Activated CD4-positive, CD25-positive, alpha-beta regulatory T cell treated with anti-CD3 and anti-CD28 coated beads, Interleukin-2, amount 50 U/mL, for 24 hours (primary cell): ENCODE data around the gene ANKRD13B.

Experiments used
- ATAC-seq, 2 donors: fragments of 150-1000 bp; cut with Tn5 transposase; one replicate each; pipeline ENCODE4 v1.10.0; 2021; ENCODE audit warnings: mild to moderate bottlenecking in 1 of 2, moderate library complexity in 1 of 2

Gene ANKRD13B

GRCh38 chr17:29583324-29584248, 9.3 kb upstream of the ANKRD13B start:
- ATAC-seq = no peak

GRCh38 chr17:29584452-29585079, 8.4 kb upstream of the ANKRD13B start:
- ATAC-seq = no peak

DNA sequence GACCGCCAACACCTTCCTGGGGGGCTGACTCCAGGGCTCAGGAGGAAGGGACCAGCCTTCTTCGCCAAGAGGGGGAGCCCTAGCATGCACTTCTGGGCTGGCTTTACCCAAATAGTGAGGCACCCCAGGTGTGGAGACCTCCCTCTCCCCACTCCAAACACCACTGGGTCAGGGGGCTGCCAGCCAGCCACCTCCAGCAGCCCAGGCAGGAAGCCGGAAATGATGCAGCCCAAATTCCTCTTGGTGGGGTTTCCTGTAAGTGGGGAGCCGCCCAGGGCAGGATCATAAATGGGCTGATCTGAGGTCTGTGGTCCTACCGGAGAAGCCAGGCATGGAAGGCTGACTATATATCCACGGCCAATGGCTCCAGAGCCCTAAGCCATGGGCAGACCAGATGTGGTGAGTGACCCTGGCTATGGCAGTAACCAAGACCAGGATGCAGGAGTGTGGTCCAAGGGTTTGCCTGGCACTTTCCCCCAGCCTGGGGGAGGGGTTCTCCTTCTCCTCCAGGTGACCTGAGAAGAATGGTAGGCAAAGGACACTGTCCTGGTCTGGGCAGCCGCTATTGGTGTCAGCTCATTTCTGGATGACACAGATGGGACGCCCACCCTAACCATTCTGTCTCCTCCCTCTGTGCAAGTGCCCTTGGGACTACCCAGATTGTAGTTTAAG, 7.7 kb upstream of the ANKRD13B start:
- ATAC-seq = no peak

DNA sequence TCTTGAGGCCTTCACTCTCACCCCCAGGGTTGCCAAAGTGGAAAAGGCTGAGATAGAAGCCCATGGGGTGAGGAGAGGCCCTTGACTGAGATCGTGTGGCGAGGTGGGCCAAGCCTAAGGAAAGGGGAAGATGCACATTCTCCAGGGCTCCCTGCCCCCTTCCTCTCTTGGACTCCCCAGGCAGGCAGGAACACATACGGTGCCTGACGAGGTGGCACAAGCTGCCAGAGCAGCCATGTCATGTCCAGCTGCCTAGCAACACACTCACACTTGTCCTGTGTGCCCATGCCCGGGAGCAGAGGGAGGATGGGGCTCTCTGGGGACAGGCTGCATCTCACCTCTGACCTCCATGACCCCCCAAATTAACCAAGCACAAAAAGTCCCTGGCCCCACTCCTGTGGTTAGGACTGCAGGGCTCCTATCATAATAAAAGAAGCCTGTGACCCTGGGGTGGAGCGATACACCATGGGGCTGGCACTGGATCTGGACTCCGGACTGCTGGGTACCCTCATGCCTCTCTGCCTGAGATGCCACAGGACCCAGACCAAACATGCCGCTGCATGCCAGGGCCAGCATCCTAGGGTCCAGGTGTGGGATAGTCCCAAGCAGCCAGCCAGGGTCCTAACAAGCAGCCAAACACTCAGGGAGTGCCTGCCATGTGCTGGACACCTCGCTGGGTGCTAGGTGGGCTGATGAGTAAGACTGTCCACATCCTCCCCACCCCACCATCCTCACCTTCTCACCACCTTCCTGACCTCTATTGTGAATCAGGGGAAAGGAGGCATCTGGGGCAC, 6.1 kb upstream of the ANKRD13B start:
- ATAC-seq = no peak

GRCh38 chr17:29587591-29587990, 5.3 kb upstream of the ANKRD13B start:
- ATAC-seq = no peak

- ATAC-seq = no peak
Observed at GRCh38 chr17:29588017-29588561, 4.8 kb upstream of the ANKRD13B start.

GRCh38 chr17:29588562-29589411, 4.1 kb upstream of the ANKRD13B start:
- ATAC-seq = peak; percentile 15 to 21

DNA sequence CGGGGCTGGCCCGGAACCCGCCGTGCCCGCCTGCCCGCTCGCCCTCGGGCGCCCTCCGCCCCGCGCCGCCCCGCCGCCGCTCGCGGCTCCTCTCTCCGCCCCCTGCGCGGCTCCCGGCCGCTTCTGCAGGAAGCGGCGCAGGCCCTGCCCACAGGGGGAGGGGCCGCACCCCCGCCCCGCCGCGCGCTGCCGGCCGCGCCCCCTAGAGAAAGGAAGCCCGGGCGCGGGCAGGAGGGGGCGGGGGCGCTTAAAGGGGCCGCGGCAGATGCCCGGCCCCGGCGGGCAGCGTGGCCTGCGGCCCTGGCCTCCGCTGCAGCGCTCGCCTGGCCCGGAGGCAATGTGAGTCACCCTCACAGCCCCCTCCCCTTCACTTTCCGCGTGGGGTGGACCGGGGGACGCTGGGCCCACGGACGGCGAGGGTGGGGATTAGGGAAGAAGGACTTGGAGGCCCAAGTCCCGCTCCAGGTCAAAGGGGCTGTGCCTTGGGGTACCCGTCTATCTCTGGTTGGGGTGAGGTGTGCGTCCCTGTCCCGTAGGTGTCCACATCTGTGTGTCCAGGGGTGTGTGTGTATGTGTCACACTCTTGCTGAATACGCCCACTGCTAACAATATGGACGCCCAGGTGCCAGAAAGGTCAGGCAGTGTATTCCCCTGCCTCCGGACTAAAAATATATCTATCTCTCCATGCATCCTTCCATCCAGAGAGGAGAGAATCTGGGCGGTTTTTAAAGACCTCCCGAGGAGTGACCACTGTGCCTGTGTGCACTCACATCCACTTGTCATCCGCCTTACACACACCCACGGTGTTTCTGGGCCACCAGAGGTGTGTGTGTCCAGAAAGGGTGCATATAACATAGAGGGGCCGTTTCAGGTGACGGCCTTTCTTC, 3.2 kb upstream of the ANKRD13B start, which contains the start of gene GIT1:
GIT1 (minus strand) TSS at position 125 of the 887 bp plus-strand sequence. CDS start 270 bp downstream, outside the sequence.
- peak; percentile 75 to 78 for ATAC-seq

GRCh38 chr17:29590411-29591145, 2.4 kb upstream of the ANKRD13B start:
- no peak for ATAC-seq

- ATAC-seq = no peak
Observed at GRCh38 chr17:29591146-29591736, 1.7 kb upstream of the ANKRD13B start.

- peak; percentile 37 to 39 for ATAC-seq
Observed at GRCh38 chr17:29591737-29592608, 959 bp upstream of the ANKRD13B start.

DNA sequence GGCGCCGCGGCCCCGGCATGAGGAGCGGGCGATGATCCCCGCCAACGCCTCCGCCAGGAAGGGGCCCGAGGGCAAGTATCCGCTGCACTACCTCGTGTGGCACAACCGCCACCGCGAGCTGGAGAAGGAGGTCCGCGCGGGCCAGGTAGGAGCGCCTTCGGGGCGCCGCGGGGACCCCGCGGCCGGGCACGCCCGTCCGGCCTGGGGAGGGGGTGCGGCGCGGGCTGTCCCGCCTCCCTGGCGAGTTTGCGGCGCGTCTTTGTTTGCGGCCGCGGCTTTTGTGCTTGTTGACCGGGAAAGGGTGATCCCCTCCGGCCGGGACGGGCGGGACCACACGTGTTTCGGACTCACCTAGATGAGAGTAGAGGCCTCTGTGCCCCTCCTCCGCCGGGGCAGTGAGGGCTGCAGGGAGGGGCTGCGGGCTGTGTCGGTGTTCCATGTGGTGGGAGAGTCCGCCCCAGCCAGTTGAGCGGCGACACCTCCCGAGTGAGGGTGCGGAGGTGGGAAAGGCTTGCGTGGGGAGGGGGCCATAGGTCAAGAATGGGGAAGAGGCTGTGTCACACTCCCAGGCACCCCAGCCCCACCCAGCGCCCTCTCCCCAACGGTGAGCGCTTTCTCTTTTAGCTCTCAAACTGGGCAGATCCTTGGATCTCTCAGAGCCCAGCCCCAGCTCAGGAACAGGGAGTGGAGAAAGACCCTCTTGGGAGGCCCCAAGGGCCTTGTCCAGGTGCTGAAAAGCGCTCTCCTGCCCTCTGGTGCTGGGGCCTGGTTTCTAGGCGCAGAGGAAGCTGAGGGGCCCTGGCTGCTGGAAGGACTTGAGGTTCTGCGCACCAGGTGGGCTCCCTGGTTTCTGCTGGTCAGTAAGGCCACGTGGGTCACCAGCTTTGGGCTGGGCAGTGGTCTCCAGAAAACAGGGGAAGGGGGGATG, 923 bp downstream of the ANKRD13B start:
- no peak for ATAC-seq

- no peak for ATAC-seq
Observed at GRCh38 chr17:29594519-29595090, 1.7 kb downstream of the ANKRD13B start.

DNA sequence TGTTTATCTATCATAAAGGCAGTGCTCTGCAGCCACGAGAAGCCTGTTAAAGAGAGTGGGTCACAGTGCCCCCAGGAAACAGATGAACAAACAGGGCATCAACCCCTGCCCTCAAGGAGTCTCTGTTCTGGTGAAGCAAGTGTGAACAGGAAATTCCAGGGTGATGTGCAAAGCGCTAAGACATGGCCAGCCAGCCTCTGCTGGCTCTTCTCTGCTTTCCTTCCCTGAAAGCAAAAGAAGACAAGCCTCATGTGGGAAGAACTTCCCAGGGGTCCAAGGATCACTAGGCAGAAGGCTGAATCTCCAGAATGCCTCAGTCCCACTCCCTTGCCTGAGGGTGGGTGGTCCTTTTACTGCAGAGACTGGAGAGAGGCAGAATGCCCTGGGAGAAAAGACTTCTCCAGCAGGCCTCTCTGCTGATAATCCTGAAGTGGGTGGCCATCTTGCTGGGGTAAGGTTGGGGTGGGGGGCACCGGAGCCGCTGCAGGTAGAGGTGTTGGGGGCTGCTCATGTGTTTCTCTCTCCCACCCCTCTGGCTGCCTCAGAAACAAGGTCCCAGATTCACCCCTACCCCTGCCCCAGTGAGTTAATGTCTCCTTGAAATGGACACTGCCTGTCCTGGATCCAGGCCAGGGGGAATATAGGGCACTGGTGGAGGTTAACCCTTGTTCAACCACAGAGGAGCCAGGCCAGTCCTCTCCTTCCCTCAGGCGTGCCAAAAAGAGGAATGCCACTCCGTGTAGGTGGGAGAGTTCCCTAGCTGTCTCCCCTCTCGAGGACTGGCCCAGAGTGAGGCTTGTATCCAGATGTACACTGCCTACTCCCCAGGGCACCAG, 2.4 kb downstream of the ANKRD13B start:
- no peak for ATAC-seq
